ENCODE measurements around the gene LSAMP. TPM values are rescaled to one million over a fixed set of nuclear protein-coding genes. Genes with fewer than 3 reads are reported as not detected.

LSAMP gene
- total RNA-seq, 1 experiment from 2014 or later: 0.90 TPM

DNA sequence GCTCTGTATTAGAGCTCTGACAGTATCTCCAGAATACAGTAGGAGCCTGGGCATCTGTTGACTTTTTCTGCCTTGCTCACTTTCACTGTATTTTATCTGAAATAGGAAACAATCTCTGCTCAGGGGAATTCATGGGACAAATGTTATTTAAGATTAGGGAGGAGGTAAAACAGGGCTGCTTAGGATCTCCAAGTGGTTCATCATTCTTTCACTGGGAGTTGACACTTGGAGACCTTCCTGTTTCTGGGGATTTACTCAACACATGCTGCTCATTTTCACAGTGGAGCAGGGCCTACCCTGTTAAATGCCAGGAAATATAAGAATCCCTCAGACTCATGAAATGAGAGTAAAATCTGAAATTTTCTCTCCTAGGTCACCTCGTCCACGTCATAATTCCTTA, 636.5 kb downstream of the LSAMP start:
- Histone ChIP-seq H3K18ac (ENCODE audit: insufficient read length, low read depth, low read length) (no peak overlapping the region), H3K79me1 (ENCODE audit: insufficient read depth, low read depth, low read length, poor library complexity, severe bottlenecking) (no peaks in the 10 kb centered on the region), H2BK15ac (ENCODE audit: low read depth, low read length) (no peak overlapping the region), H3K9me3 (ENCODE audit: control insufficient read depth, low read depth, low read length) (no peaks in the 10 kb centered on the region), H2BK20ac (ENCODE audit: low read depth, low read length, poor library complexity, severe bottlenecking) (no peak overlapping the region), H3K56ac (ENCODE audit: insufficient read length, low read depth, low read length) (no peak overlapping the region), H4K91ac (ENCODE audit: insufficient read length, low read depth, low read length) (no peak overlapping the region), H3K4me2 (ENCODE audit: insufficient read depth, insufficient read length, low read length) (no peak overlapping the region), H2BK120ac (ENCODE audit: low read depth, low read length, poor library complexity, severe bottlenecking) (no peak overlapping the region), H3K27me3 (ENCODE audit: insufficient read depth, low read length) (no peaks in the 10 kb centered on the region), H3K23ac (ENCODE audit: insufficient read length, low read depth, low read length) (no peak overlapping the region), H4K5ac (ENCODE audit: insufficient read length, low read depth, low read length) (no peak overlapping the region), H2AK5ac (ENCODE audit: insufficient read length, low read length) (no peak overlapping the region), H3K4me1 (ENCODE audit: insufficient read depth, low read length) (peaks cover 10% of the 10 kb centered on the region), H2BK5ac (ENCODE audit: insufficient read length, low read length) (no peak overlapping the region), H3T11ph (ENCODE audit: low read length) (no peak overlapping the region), H3K27ac (ENCODE audit: insufficient read length, low read depth, low read length) (no peak overlapping the region), H4K20me1 (ENCODE audit: control insufficient read depth, insufficient read depth, insufficient read length) (no peaks in the 10 kb centered on the region), H3K9ac (ENCODE audit: extremely low read depth, insufficient read length, low read length) (no peak overlapping the region), H2BK12ac (ENCODE audit: insufficient read length, low read depth, low read length) (no peak overlapping the region), H2AFZ (ENCODE audit: low read length) (no peak overlapping the region), H3K4ac (ENCODE audit: low read depth, low read length) (no peak overlapping the region), H3K23me2 (ENCODE audit: insufficient read length, low read depth, low read length, poor library complexity, severe bottlenecking) (no peaks in the 10 kb centered on the region), H3K79me2 (ENCODE audit: insufficient read depth, low read length) (no peaks in the 10 kb centered on the region), H3K14ac (ENCODE audit: insufficient read depth, low read length) (no peak overlapping the region), H4K8ac (replicated peaks; ENCODE audit: insufficient read length, low read depth, low read length) (no peak overlapping the region)
- no CpG with 5 or more reads among the region's 2 CpGs for WGBS (ENCODE audit: extremely low coverage, insufficient read length, low lambda C conversion rate)
- H3K4me1 Mint-ChIP-seq: peaks cover 23 to 32% of the 10 kb centered on the region in 2 experiments
- no peak overlapping the region for H3K4me3 Mint-ChIP-seq
- TF ChIP-seq, protein P1, sequence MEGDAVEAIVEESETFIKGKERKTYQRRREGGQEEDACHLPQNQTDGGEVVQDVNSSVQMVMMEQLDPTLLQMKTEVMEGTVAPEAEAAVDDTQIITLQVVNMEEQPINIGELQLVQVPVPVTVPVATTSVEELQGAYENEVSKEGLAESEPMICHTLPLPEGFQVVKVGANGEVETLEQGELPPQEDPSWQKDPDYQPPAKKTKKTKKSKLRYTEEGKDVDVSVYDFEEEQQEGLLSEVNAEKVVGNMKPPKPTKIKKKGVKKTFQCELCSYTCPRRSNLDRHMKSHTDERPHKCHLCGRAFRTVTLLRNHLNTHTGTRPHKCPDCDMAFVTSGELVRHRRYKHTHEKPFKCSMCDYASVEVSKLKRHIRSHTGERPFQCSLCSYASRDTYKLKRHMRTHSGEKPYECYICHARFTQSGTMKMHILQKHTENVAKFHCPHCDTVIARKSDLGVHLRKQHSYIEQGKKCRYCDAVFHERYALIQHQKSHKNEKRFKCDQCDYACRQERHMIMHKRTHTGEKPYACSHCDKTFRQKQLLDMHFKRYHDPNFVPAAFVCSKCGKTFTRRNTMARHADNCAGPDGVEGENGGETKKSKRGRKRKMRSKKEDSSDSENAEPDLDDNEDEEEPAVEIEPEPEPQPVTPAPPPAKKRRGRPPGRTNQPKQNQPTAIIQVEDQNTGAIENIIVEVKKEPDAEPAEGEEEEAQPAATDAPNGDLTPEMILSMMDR (conservative IDR thresholded peaks at IDR 0.05): no peak
- no peak for DNase-seq
- no peaks in the 10 kb centered on the region for H3K27me3 Mint-ChIP-seq (ENCODE audit: low read depth)
- H3K9me3 Mint-ChIP-seq: no peaks in the 10 kb centered on the region
- no peak overlapping the region for H3K27ac Mint-ChIP-seq
- no peaks in the 10 kb centered on the region for H3K36me3 Mint-ChIP-seq (ENCODE audit: insufficient read depth in 1 of 3, low read depth in 3 of 3)
